BLaER1 (cell line): ENCODE results near the gene ZNF503.

Source experiments
- H3K27ac ChIP-seq: shearing (Covaris generic); formaldehyde crosslinking; 2 replicates; pipeline ENCODE4 v1.8.1; 2022
- H3K27me3 ChIP-seq: shearing (Covaris generic); formaldehyde crosslinking; 2 replicates; pipeline ENCODE4 v1.8.1; 2022
- H3K36me3 ChIP-seq: shearing (Covaris generic); formaldehyde crosslinking; 2 replicates; pipeline ENCODE4 v1.8.1; 2022
- H3K4me1 ChIP-seq: shearing (Covaris generic); formaldehyde crosslinking; 2 replicates; pipeline ENCODE4 v1.8.1; 2022
- H3K4me2 ChIP-seq: shearing (Covaris generic); formaldehyde crosslinking; 2 replicates; pipeline ENCODE4 v1.8.1; 2022
- H3K4me3 ChIP-seq: shearing (Covaris generic); formaldehyde crosslinking; 2 replicates; pipeline ENCODE4 v1.8.1; 2022
- H3K9ac ChIP-seq: shearing (Covaris generic); formaldehyde crosslinking; 2 replicates; pipeline ENCODE4 v1.8.1; 2022
- H3K9me3 ChIP-seq: shearing (Covaris generic); formaldehyde crosslinking; 2 replicates; pipeline ENCODE4 v1.8.1; 2022
- H4K20me1 ChIP-seq: shearing (Covaris generic); formaldehyde crosslinking; 2 replicates; pipeline ENCODE4 v1.8.1; 2022
- Cebpa-rat ChIP-seq: shearing (Covaris generic); IDR thresholded peaks from 2 replicates; pipeline ENCODE4 v1.8.1; 2022

Gene ZNF503

DNA sequence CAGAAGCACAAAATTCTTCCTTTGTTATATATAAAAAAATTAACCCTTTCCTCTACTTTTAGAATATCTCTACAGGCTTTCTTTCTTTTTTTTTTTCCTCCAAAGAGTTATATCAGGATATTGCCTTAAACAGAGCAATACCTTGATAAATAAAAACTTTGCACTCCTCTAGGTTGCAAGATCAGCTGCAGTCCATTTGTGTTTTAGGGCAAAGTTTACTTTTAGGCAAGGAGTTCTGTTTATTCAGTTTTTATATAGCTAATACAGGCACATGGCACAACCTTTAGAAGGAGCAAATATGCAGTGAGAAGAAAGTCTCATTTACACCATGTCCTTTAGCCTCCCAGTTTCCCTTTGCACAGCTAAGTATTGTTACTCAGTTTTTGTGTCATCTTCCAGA is 40.1 kb upstream of the ZNF503 start:
- no peak overlapping the region for H3K9ac ChIP-seq
- no peaks in the 10 kb centered on the region for H4K20me1 ChIP-seq
- no peaks in the 10 kb centered on the region for H3K27me3 ChIP-seq
- no peak overlapping the region for H3K4me2 ChIP-seq
- H3K4me1 ChIP-seq = no peaks in the 10 kb centered on the region
- H3K9me3 ChIP-seq = peaks cover 22% of the 10 kb centered on the region
- H3K27ac ChIP-seq = no peak overlapping the region
- H3K36me3 ChIP-seq = no peaks in the 10 kb centered on the region
- H3K4me3 ChIP-seq = no peak overlapping the region
- TF ChIP-seq Cebpa-rat = no peak

DNA sequence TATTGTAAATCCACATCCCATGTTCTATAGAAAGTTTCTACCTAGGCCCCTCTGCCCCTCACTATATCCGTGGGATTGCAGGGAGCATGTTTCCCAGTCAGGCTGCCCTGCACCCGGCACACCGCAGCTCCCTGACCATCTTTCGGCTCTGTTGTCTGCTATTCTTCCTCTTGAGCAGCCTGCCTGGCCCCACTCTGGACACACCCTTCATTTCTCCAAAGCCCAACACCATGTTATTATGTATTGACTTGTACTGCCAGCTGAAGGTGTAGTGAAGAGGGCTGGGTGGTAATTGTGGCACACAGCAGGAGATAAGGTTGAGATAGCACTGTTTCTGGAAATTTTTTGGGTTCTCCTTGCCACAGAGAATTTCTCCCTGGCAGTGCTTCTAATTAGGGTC is 39.6 kb upstream of the ZNF503 start:
- Histone ChIP-seq H3K4me2 (no peak overlapping the region), H3K9me3 (peaks cover 22% of the 10 kb centered on the region), H3K9ac (no peak overlapping the region), H3K4me1 (no peaks in the 10 kb centered on the region), H3K4me3 (no peak overlapping the region), H3K27ac (no peak overlapping the region), H3K27me3 (no peaks in the 10 kb centered on the region), H3K36me3 (no peaks in the 10 kb centered on the region), H4K20me1 (no peaks in the 10 kb centered on the region)
- TF ChIP-seq Cebpa-rat = no peak

DNA sequence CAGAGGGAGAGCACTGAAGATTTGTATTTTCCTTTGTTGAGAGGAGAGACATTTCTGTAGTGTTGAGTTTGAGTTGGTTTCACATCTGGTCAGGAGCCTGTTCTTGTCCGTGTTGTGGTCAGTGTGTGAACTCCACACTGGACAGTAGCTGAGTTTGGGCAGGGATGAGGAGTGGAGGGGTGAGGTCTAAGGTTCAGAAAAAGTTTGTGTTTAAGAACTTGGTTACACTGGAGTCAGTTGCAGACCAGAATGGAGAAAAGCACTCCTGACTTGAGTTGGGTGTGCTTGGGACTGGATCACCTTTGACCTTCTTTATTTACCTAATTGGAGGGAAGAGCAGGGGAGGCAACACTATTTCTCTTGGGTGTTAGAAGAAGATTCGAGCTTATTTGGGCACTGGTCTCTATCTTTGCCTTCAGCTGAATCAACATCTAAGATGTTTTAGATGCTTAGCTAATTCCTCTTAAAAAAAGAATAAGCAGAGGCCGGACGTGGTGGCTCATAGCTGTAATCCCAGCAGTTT is 38.8 kb upstream of the ZNF503 start:
- Histone ChIP-seq H3K4me2 (no peak overlapping the region), H3K9me3 (peaks cover 22% of the 10 kb centered on the region), H3K4me3 (no peak overlapping the region), H3K4me1 (no peaks in the 10 kb centered on the region), H3K27ac (no peak overlapping the region), H4K20me1 (no peaks in the 10 kb centered on the region), H3K36me3 (no peaks in the 10 kb centered on the region), H3K27me3 (no peaks in the 10 kb centered on the region), H3K9ac (no peak overlapping the region)
- no peak for TF ChIP-seq Cebpa-rat

DNA sequence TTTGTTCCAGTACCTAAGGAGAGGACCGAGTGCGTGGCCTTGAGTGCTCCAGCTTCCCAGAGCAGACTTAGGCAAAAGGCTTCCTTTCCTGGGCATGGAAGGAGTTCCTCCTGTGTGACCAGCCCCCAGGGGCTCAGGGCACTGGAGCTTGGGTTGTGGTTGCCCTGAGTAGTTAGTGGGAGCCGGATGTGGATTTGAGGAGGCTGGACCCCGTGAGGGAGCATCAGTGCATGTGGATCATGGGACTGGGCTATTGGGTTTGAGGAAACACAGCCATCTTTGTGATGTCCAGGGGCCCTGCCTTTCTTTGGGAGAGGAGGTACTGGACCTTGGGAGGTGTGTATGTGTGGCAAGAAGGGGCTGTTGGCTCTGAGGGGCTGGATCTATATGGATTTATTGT is 38.2 kb upstream of the ZNF503 start:
- H3K36me3 ChIP-seq = no peaks in the 10 kb centered on the region
- H3K9me3 ChIP-seq = peaks cover 19% of the 10 kb centered on the region
- H3K4me1 ChIP-seq = no peaks in the 10 kb centered on the region
- no peak for TF ChIP-seq Cebpa-rat
- H3K4me3 ChIP-seq = no peak overlapping the region
- no peaks in the 10 kb centered on the region for H3K27me3 ChIP-seq
- no peaks in the 10 kb centered on the region for H4K20me1 ChIP-seq
- no peak overlapping the region for H3K4me2 ChIP-seq
- H3K27ac ChIP-seq = no peak overlapping the region
- H3K9ac ChIP-seq = no peak overlapping the region

DNA sequence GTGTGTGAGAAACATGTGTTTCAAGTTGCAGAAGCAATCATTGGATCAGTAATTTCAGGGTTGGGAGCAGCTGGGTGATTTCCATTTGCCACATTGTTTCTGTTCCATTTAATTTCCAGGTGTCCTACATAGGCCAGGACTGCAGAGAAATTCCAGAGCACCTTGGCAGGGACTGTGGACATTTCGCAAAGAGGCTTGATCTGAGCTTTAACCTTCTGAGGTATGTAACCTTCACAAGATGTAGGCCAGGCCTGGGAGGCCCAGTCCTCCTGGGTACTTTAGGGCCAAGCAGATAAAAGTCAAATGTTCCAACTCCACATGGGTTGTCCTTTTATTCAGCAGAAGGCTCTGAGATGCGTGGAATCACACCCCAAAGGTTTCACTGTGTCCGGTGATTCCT is 36.7 kb upstream of the ZNF503 start:
- no peak for TF ChIP-seq Cebpa-rat
- no peaks in the 10 kb centered on the region for H3K4me1 ChIP-seq
- H3K36me3 ChIP-seq = no peaks in the 10 kb centered on the region
- no peak overlapping the region for H3K27ac ChIP-seq
- H3K27me3 ChIP-seq = no peaks in the 10 kb centered on the region
- H3K4me2 ChIP-seq = no peak overlapping the region
- H3K9me3 ChIP-seq = peaks cover 5% of the 10 kb centered on the region; the same call in 1 of the 2 replicates
- H4K20me1 ChIP-seq = no peaks in the 10 kb centered on the region
- H3K4me3 ChIP-seq = no peak overlapping the region
- no peak overlapping the region for H3K9ac ChIP-seq

DNA sequence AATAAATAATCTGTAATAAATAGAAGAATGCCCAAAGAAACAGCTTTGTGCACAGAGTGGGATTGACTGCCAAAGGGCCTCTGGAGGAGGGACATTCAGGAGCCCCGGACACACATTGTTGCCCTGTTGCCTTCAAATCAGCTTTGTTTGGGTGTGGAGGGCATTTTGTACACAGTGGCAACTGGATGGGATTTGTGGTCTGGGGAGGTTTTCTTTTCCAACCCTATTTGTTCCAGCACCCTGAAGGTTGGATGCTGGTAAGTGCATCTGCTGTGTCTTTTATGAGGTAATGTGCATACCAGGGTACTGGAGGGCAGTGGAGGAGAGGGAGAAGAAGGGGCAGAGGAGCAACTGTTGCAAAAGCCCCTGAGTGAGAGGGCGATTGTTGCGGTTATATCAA is 36.1 kb upstream of the ZNF503 start:
- TF ChIP-seq Cebpa-rat = no peak
- Histone ChIP-seq H3K27me3 (no peaks in the 10 kb centered on the region), H3K4me2 (no peak overlapping the region), H4K20me1 (no peaks in the 10 kb centered on the region), H3K9ac (no peak overlapping the region), H3K4me3 (no peak overlapping the region), H3K27ac (no peak overlapping the region), H3K4me1 (no peaks in the 10 kb centered on the region), H3K36me3 (no peaks in the 10 kb centered on the region), H3K9me3 (peaks cover 4% of the 10 kb centered on the region; the same call in 1 of the 2 replicates)

DNA sequence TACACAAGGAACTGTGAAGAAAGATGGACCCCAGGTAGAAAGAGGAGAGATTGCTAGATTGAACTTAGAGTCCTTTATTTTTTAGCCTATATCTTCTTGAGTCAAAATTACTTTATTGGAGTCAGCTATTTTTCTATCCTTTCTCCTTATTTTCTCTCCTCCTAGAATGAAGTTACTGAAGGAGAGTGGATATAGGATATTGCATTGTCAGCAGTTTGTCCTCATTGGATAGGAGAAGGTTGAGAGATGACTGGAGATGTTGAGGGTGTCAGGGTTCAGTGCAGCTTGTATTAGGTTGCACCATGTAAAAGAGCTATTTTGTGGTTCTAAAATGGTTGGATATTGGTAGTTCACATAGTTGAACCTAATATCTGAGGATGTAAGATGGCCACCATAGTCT is 35.3 kb upstream of the ZNF503 start:
- Histone ChIP-seq H3K27ac (no peak overlapping the region), H3K4me1 (no peaks in the 10 kb centered on the region), H3K27me3 (no peaks in the 10 kb centered on the region), H3K36me3 (no peaks in the 10 kb centered on the region), H3K9ac (no peak overlapping the region), H3K9me3 (no peaks in the 10 kb centered on the region), H3K4me3 (no peak overlapping the region), H3K4me2 (no peak overlapping the region), H4K20me1 (no peaks in the 10 kb centered on the region)
- no peak for TF ChIP-seq Cebpa-rat

DNA sequence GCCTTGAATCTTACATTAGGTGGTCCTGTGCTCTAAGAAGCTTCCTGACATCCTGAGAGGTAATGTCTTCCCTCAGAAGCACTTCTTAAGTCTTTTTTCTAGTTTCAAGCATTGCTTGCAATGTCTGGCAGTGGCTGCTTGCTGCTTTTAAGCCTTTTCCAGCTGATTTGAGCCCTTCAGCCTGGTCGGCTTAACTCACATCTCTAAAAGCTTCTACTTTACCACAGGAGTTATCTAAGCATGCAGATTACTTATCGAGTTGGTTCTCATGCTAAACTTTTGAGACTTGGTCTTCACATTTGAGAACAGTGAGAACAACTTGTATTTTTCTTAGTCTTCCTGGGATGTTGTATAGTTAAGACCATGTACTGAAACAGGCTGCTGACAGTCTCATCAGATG is 33.7 kb upstream of the ZNF503 start:
- Histone ChIP-seq H3K4me1 (peaks cover 3% of the 10 kb centered on the region), H3K9me3 (no peaks in the 10 kb centered on the region), H3K4me3 (no peak overlapping the region), H3K4me2 (no peak overlapping the region), H3K9ac (no peak overlapping the region), H3K27ac (no peak overlapping the region), H3K36me3 (no peaks in the 10 kb centered on the region), H3K27me3 (no peaks in the 10 kb centered on the region), H4K20me1 (no peaks in the 10 kb centered on the region)
- no peak for TF ChIP-seq Cebpa-rat

DNA sequence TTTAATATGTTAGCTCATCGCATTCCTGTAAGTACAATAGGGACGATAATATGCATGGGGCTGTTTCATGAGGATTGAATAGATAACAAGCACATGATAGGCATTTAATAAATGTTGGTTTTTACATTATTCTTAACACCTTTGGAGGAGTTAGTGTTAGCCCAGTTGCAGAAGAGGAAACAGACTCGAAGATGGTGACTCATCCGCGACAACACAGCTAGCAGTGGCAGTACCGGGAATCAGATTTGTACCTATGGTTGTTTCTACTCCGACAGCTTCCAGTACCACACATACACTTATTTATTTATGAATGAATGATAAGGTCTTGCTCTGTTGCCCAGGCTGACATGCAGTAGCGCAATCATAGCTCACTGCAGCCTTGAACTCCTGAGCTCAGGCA is 32.7 kb upstream of the ZNF503 start:
- no peak overlapping the region for H3K27ac ChIP-seq
- no peak for TF ChIP-seq Cebpa-rat
- H3K36me3 ChIP-seq = no peaks in the 10 kb centered on the region
- no peaks in the 10 kb centered on the region for H3K9me3 ChIP-seq
- no peaks in the 10 kb centered on the region for H3K27me3 ChIP-seq
- peaks cover 10% of the 10 kb centered on the region for H3K4me1 ChIP-seq
- no peak overlapping the region for H3K9ac ChIP-seq
- no peaks in the 10 kb centered on the region for H4K20me1 ChIP-seq
- H3K4me2 ChIP-seq = no peak overlapping the region
- H3K4me3 ChIP-seq = no peak overlapping the region

DNA sequence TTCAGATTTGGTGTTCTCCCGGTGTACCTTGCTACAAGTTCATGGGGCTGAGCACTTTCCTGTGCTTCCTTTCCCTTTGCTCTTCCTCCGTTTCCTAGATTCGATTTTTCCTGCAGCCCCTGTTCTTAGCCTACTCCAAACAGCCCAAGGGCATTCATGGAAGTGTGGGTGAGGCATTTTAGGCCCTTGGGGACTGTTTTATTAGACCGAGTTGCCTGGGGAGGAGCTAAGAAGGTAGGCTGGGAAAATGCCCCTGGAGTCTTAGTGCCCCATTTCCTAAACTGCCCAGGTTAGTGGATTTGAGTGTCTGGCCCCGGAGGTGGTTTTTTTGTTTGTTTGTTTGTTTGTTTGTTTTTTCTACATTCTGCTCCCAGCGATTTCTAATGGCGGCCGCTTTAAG is 31.7 kb upstream of the ZNF503 start:
- no peaks in the 10 kb centered on the region for H3K9me3 ChIP-seq
- no peak overlapping the region for H3K27ac ChIP-seq
- no peak overlapping the region for H3K4me3 ChIP-seq
- no peak for TF ChIP-seq Cebpa-rat
- H3K4me1 ChIP-seq = peaks cover 10% of the 10 kb centered on the region
- H3K4me2 ChIP-seq = no peak overlapping the region
- no peaks in the 10 kb centered on the region for H4K20me1 ChIP-seq
- H3K9ac ChIP-seq = no peak overlapping the region
- H3K36me3 ChIP-seq = no peaks in the 10 kb centered on the region
- no peaks in the 10 kb centered on the region for H3K27me3 ChIP-seq

DNA sequence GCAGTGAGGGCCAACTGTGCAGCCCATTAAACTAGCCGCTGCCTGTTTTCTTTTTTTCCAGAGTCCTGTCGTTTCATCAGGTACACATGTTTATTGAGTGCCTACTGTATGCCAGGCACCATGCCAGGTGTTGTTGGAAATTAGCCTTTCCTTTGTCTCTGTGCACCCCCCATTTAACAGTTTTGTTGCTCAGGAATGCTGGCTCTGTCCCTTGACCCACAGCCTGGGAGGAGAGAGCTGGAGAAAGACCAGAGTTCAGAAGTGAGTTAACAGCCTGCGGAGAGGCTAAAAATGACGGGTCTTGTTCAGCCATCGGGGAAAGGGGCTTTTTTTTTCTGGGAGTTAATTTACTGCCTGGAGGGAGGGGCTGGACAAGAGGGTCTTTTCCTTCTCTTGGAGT is 31.2 kb upstream of the ZNF503 start:
- H3K4me2 ChIP-seq = no peak overlapping the region

More for the DNA sequence above, 31.2 kb upstream of the ZNF503 start:
- Histone ChIP-seq H3K4me1 (peaks cover 10% of the 10 kb centered on the region), H3K36me3 (no peaks in the 10 kb centered on the region), H3K9me3 (no peaks in the 10 kb centered on the region), H3K4me3 (no peak overlapping the region), H3K27ac (no peak overlapping the region), H3K27me3 (no peaks in the 10 kb centered on the region), H4K20me1 (no peaks in the 10 kb centered on the region), H3K9ac (no peak overlapping the region)
- TF ChIP-seq Cebpa-rat = no peak
